ENCODE measurements around the gene FIBCD1.

The FIBCD1 gene

GRCh38 chr9:130860458-130861316 is 78.4 kb downstream of the FIBCD1 start:
- TF ChIP-seq CTCF (IDR thresholded peaks at IDR 0.05; ENCODE audit: low read depth, low read length, missing control alignments) = peak; percentile 31
- no peak for DNase-seq (ENCODE audit: extremely low read depth, low read depth)
- H3K4me3 ChIP-seq (replicated peaks; ENCODE audit: low read depth, low read length) = no peak overlapping the region

- no peak overlapping the region for H3K4me3 ChIP-seq (replicated peaks; ENCODE audit: low read depth, low read length)
Measured at GRCh38 chr9:130858739-130859705, 80.0 kb downstream of the FIBCD1 start.

GRCh38 chr9:130857864-130858738 is 80.9 kb downstream of the FIBCD1 start:
- no peak overlapping the region for H3K4me3 ChIP-seq (replicated peaks; ENCODE audit: low read depth, low read length)
- DNase-seq (ENCODE audit: extremely low read depth, low read depth) = no peak
- TF ChIP-seq CTCF (IDR thresholded peaks at IDR 0.05; ENCODE audit: low read depth, low read length, missing control alignments) = no peak

More at GRCh38 chr9:130858739-130859705, 80.0 kb downstream of the FIBCD1 start:
- no peak for DNase-seq (ENCODE audit: extremely low read depth, low read depth)
- no peak for TF ChIP-seq CTCF (IDR thresholded peaks at IDR 0.05; ENCODE audit: low read depth, low read length, missing control alignments)

GRCh38 chr9:130856474-130856873 is 82.6 kb downstream of the FIBCD1 start:
- DNase-seq (ENCODE audit: extremely low read depth, low read depth) = no peak
- TF ChIP-seq CTCF (IDR thresholded peaks at IDR 0.05; ENCODE audit: low read depth, low read length, missing control alignments) = no peak

GRCh38 chr9:130854835-130855234 is 84.2 kb downstream of the FIBCD1 start:
- TF ChIP-seq CTCF (IDR thresholded peaks at IDR 0.05; ENCODE audit: low read depth, low read length, missing control alignments) = no peak
- no peak overlapping the region for H3K4me3 ChIP-seq (replicated peaks; ENCODE audit: low read depth, low read length)
- no peak for DNase-seq (ENCODE audit: extremely low read depth, low read depth)

More at GRCh38 chr9:130856474-130856873, 82.6 kb downstream of the FIBCD1 start:
- H3K4me3 ChIP-seq (replicated peaks; ENCODE audit: low read depth, low read length) = no peak overlapping the region

- DNase-seq (ENCODE audit: extremely low read depth, low read depth) = no peak
- TF ChIP-seq CTCF (IDR thresholded peaks at IDR 0.05; ENCODE audit: low read depth, low read length, missing control alignments) = no peak
- no peak overlapping the region for H3K4me3 ChIP-seq (replicated peaks; ENCODE audit: low read depth, low read length)
Measured at GRCh38 chr9:130854092-130854491, 85.0 kb downstream of the FIBCD1 start.

Measured in HFF-Myc (cell line).